ENCODE measurements around the gene IL10RA. TPM values are rescaled to one million over a fixed set of nuclear protein-coding genes. Genes with fewer than 3 reads are reported as not detected.

IL10RA gene
- 10 to 100 TPM in 2 of 6 experiments, 1 to 10 TPM in 4; 4.9 to 17.9 (median 7.4) TPM for total RNA-seq
- long read RNA-seq, partial matches to known transcripts, result 1 of 2 reads
- long read RNA-seq, other reads (novel, unspliced or antisense), result 1 of 2 reads

GRCh38 chr11:117985953-117986887 is at the start of gene IL10RA:
TSS of gene IL10RA (plus strand) at chr11:117986394. CDS start at chr11:117986468, 74 bp downstream.
- peaks cover 0 to 10% (median 0%) of the 10 kb centered on the region in 4 donors for H3K4me1 ChIP-seq
- 2% methylated on average over 12 of the region's 71 CpGs for WGBS (ENCODE audit: insufficient coverage, low coverage, low lambda C conversion rate, missing lambda C conversion rate)
- peak; percentile 89 to 94 (median 94) for ATAC-seq
- TF ChIP-seq CTCF (IDR thresholded peaks at IDR 0.05) (no peak), POLR2A (IDR thresholded peaks at IDR 0.05) (peak; percentile 88)
- H3K4me3 ChIP-seq, result peak within 1 kb of the TSS; percentile 38 to 59 (median 49)
- H3K27ac ChIP-seq, result peak within 1 kb of the TSS; percentile 36 to 75 (median 70)
- peak; percentile 73 to 90 (median 84) for DNase-seq
- H3K9me3 ChIP-seq, result no peaks in the 10 kb centered on the region
- intact Hi-C loops (cut with DNase I), result no loop called here
- no peaks in the 10 kb centered on the region for H3K27me3 ChIP-seq
- no peaks in the 10 kb centered on the region for H3K36me3 ChIP-seq

GRCh38 chr11:117936973-117937372 is 49.2 kb upstream of the IL10RA start:
- H3K36me3 ChIP-seq, result no peaks in the 10 kb centered on the region
- no peak overlapping the region for H3K27ac ChIP-seq
- DNase-seq (no peak), ATAC-seq (no peak)
- H3K4me3 ChIP-seq, result no peak overlapping the region
- H3K27me3 ChIP-seq, result no peaks in the 10 kb centered on the region
- TF ChIP-seq CTCF (IDR thresholded peaks at IDR 0.05), result no peak
- no peaks in the 10 kb centered on the region for H3K9me3 ChIP-seq
- no peaks in the 10 kb centered on the region for H3K4me1 ChIP-seq
- WGBS (ENCODE audit: insufficient coverage, low coverage, low lambda C conversion rate, missing lambda C conversion rate), result 58% methylated on average over 6 of the region's 6 CpGs
- intact Hi-C loops (cut with DNase I), result no loop called here

- H3K4me1 ChIP-seq, result no peaks in the 10 kb centered on the region
- intact Hi-C loops (cut with DNase I), result loop anchor here in 1 of 2 donors (10.0 kb wide), 1 partner anchor 106 kb away; no protein-coding TSS in a partner anchor
- DNase-seq (no peak), ATAC-seq (no peak)
- H3K4me3 ChIP-seq, result no peak overlapping the region
- WGBS (ENCODE audit: insufficient coverage, low coverage, low lambda C conversion rate, missing lambda C conversion rate), result 94% methylated on average over 7 of the region's 8 CpGs
- TF ChIP-seq CTCF (IDR thresholded peaks at IDR 0.05) (no peak), POLR2A (IDR thresholded peaks at IDR 0.05) (no peak)
- no peaks in the 10 kb centered on the region for H3K27me3 ChIP-seq
- no peak overlapping the region for H3K27ac ChIP-seq
- no peaks in the 10 kb centered on the region for H3K9me3 ChIP-seq
- no peaks in the 10 kb centered on the region for H3K36me3 ChIP-seq
Observed at GRCh38 chr11:117940736-117941135, 45.5 kb upstream of the IL10RA start.

- TF ChIP-seq POLR2A (IDR thresholded peaks at IDR 0.05) (no peak), CTCF (IDR thresholded peaks at IDR 0.05) (no peak)
- peak in 1 of 3 donors; percentile 39 for DNase-seq
- H3K27me3 ChIP-seq, result no peaks in the 10 kb centered on the region
- no peak for ATAC-seq
- H3K4me3 ChIP-seq, result no peak overlapping the region
- intact Hi-C loops (cut with DNase I), result loop anchor here in 1 of 2 donors (10.0 kb wide), 1 partner anchor 106 kb away; no protein-coding TSS in a partner anchor
- no peaks in the 10 kb centered on the region for H3K9me3 ChIP-seq
- no peaks in the 10 kb centered on the region for H3K4me1 ChIP-seq
- no peak overlapping the region for H3K27ac ChIP-seq
- no peaks in the 10 kb centered on the region for H3K36me3 ChIP-seq
- 29% methylated on average over 1 of the region's 4 CpGs for WGBS (ENCODE audit: insufficient coverage, low coverage, low lambda C conversion rate, missing lambda C conversion rate)
Observed at GRCh38 chr11:117941163-117941707, 45.0 kb upstream of the IL10RA start.
